ENCODE results near the gene GABRR2.

- TF ChIP-seq CTCF (IDR thresholded peaks at IDR 0.05; ENCODE audit: insufficient read depth, low read length, poor library complexity, severe bottlenecking) (no peak), EZH2phosphoT487 (conservative IDR thresholded peaks at IDR 0.05; ENCODE audit: low read length) (no peak)
Measured at GRCh38 chr6:89221971-89222711, 93.0 kb downstream of the GABRR2 start.
